NCI-H1048 (cell line): ENCODE measurements around the gene SBK1.

ENCODE experiments used
- DNase-seq: peaks from one replicate; lab custom pipeline; 2025; lab: John Stamatoyannopoulos, UW

Gene SBK1

GRCh38 chr16:28282045-28282444, 10.3 kb upstream of the SBK1 start:
- no peak for DNase-seq

- no peak for DNase-seq
These were observed 9.2 kb upstream of the SBK1 start for GRCh38 chr16:28283173-28283572.

GRCh38 chr16:28283798-28284577, 8.3 kb upstream of the SBK1 start:
- DNase-seq, result no peak

- DNase-seq, result no peak
These were observed 6.7 kb upstream of the SBK1 start for GRCh38 chr16:28285649-28286048.

GRCh38 chr16:28288114-28288513, 4.2 kb upstream of the SBK1 start:
- DNase-seq, result no peak

GRCh38 chr16:28289048-28289447, 3.3 kb upstream of the SBK1 start:
- no peak for DNase-seq

- no peak for DNase-seq
These were observed 2.1 kb upstream of the SBK1 start for GRCh38 chr16:28289939-28290858.

GRCh38 chr16:28290859-28291254, 1.5 kb upstream of the SBK1 start:
- DNase-seq, result no peak

GRCh38 chr16:28292731-28293600, 641 bp downstream of the SBK1 start:
- DNase-seq, result peak; percentile 9

- no peak for DNase-seq
These were observed 1.3 kb downstream of the SBK1 start for GRCh38 chr16:28293601-28293960.

GRCh38 chr16:28294201-28294600, 1.9 kb downstream of the SBK1 start:
- DNase-seq, result no peak

- no peak for DNase-seq
These were observed 3.0 kb downstream of the SBK1 start for GRCh38 chr16:28295276-28295675.

GRCh38 chr16:28297308-28297707, 5.0 kb downstream of the SBK1 start:
- no peak for DNase-seq

- DNase-seq, result no peak
These were observed 5.6 kb downstream of the SBK1 start for GRCh38 chr16:28297784-28298510.

GRCh38 chr16:28298511-28298878, 6.2 kb downstream of the SBK1 start:
- DNase-seq, result no peak

GRCh38 chr16:28300327-28300726, 8.0 kb downstream of the SBK1 start:
- DNase-seq, result no peak

GRCh38 chr16:28301154-28301553, 8.8 kb downstream of the SBK1 start:
- DNase-seq, result no peak

- no peak for DNase-seq
These were observed 9.3 kb downstream of the SBK1 start for GRCh38 chr16:28301620-28302019.

- DNase-seq, result no peak
These were observed 10.8 kb downstream of the SBK1 start for GRCh38 chr16:28303132-28303531.

GRCh38 chr16:28304214-28304613, 11.9 kb downstream of the SBK1 start:
- DNase-seq, result no peak

- DNase-seq, result no peak
These were observed 15.6 kb downstream of the SBK1 start for GRCh38 chr16:28307936-28308335.
